Vagina (tissue), 2 donors: ENCODE measurements around the gene GATA5.

Experiments used
- CTCF ChIP-seq, 3 experiments: fragments of 450-650 bp in 2 of 3; fragments of 200-600 bp in 1 of 3; sonication (generic) in 1 of 3; IDR thresholded peaks; one replicate each; pipeline ENCODE4 v1.5.1; 2017 to 2019; ENCODE audit warnings: antibody characterized with exemption in 3 of 3, mild to moderate bottlenecking in 2 of 3, moderate library complexity in 2 of 3
- POLR2A ChIP-seq, 2 donors: fragments of 450-650 bp; IDR thresholded peaks; one replicate each; pipeline ENCODE4 v1.6.1; 2017; ENCODE audit warnings: antibody characterized with exemption in 2 of 2, mild to moderate bottlenecking in 2 of 2, moderate library complexity in 2 of 2
- POLR2AphosphoS5 ChIP-seq, 2 donors: sonication (generic); formaldehyde crosslinking; IDR thresholded peaks; one replicate each; pipeline ENCODE4 v1.9.0; 2017; ENCODE audit warnings: antibody characterized with exemption in 2 of 2, mild to moderate bottlenecking in 2 of 2, low read depth in 1 of 2; ENCODE audit not compliant: insufficient read depth in 1 of 2

DNA sequence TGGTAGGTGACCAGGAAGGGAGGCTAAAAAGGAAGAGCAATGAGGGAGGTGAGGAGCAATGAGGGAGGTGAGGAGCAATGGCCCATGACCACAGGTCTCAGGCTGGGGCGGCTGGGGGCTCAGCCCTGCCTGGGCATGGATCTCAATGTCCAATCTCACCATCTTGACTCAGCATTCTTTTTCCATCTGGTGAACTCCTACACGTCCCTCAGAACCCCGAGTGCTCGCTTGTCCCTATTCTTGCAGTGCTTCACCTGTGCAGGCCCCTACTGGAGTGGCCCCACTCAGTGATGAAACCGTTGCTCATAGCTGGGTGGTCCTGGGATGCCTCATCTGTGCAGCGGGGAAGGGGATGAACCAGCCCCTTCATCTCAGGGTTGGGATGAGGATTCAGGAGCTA is 31.5 kb downstream of the GATA5 start:
- TF ChIP-seq POLR2A (IDR thresholded peaks at IDR 0.05) (no peak), POLR2AphosphoS5 (IDR thresholded peaks at IDR 0.05; ENCODE audit: insufficient read depth in 1 of 2, low read depth in 1 of 2) (no peak), CTCF (IDR thresholded peaks at IDR 0.05) (no peak)
